Articular chondrocyte of knee joint (primary cell): ENCODE results near the gene ARHGAP28. TPM values are rescaled to one million over a fixed set of nuclear protein-coding genes. Genes with fewer than 3 reads are reported as not detected.

Experiments
- small RNA-seq: library from RNA; depleted of rRNA; stranded (forward); fragments of <200 nt; gene quantifications from one replicate; pipeline ENCODE3, GENCODE V24; 2012
- total RNA-seq: library from RNA; depleted of rRNA; stranded (reverse); fragments of >200 nt; gene quantifications from 2 replicates; pipeline ENCODE4 v1.2.3, GENCODE V29; 2012

Gene ARHGAP28
- total RNA-seq: 36.4 and 38.2 TPM in 2 replicates

DNA sequence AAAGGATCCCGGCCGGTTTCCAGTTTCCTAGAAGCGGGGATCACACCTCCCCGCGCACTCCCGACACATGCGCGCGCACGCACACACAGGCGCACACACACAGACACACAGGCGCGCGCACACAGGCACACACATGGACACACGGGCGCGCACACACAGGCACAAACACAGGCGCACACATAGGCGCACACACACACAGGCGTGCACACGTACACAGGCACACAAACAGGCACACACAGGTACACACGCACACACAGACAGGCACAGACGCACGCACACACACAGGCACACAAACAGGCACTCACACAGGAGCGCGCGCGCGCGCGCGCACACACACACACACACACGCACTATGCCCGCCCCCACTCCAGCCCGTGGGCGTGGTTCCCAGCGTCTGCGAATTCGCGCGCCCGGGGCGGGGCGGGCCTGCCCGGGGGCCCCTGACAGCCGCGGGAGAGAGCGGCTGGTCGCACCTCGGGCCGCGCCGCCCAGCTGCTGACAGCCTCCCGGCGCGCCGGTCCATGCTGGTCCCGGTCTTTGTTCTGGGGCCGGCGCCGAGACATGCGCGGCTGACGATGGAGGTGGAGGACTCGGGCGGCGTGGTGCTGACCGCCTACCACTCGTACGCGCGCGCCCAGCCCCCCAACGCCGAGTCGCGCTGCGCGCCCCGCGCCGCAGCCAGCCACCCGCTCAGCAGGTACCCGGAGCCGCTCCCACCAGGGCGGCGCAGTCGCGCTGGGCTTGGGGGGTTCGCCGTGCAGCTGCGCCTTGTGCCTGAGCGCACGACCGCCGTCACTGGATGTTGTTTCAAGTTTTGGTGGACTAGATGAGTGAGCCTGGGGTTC, at the start of gene ARHGAP28:
TSS of gene ARHGAP28 (plus strand) at position 470 of the 845 bp plus-strand sequence. CDS start at position 576, 106 bp downstream.

Small RNA genes within 50 kb of the gene (small RNA-seq; reads per million reads assigned to genes)
- gene RNU6-916P: not detected
